B cell (primary cell): Measurements from ENCODE around the gene CTCF. TPM values are rescaled to one million over a fixed set of nuclear protein-coding genes. Genes with fewer than 3 reads are reported as not detected.

Experiments
- ATAC-seq: fragments of 200-7000 bp; cut with Tn5 transposase; one replicate; pipeline ENCODE4 v1.10.0; 2021; ENCODE audit warnings: low read depth, mild to moderate bottlenecking, moderate number of reproducible peaks, moderate library complexity
- CTCF ChIA-PET: fragments of 350-600 bp; sonication (Branson Sonifier 250); formaldehyde crosslinking; loops from one replicate; lab custom pipeline; 2021; ENCODE audit warnings: antibody characterized with exemption, inconsistent platforms; lab: Charles Lee
- POLR2A ChIA-PET: fragments of 350-600 bp; sonication (Branson Sonifier 250); formaldehyde crosslinking; loops from one replicate; lab custom pipeline; 2021; ENCODE audit warnings: antibody characterized with exemption; lab: Charles Lee
- DNase-seq: peaks from one replicate; pipeline ENCODE4 v3.0.0; 2013
- H2AFZ ChIP-seq: 2 replicates; pipeline ENCODE4 v1.6.1; 2012; ENCODE audit warnings: mild to moderate bottlenecking, low read depth, low read length; ENCODE audit not compliant: insufficient read depth, poor library complexity, severe bottlenecking
- H3K27ac ChIP-seq, 2 donors: 1 replicate in 1 of 2; 2 replicates in 1 of 2; pipeline ENCODE4 v1.5.1; 2012 to 2013; ENCODE audit warnings: low read length in 2 of 2, mild to moderate bottlenecking in 2 of 2, moderate library complexity in 1 of 2
- H3K27me3 ChIP-seq, 4 experiments: fragments of 200-600 bp in 1 of 4; sonication (generic) in 1 of 4; replicated peaks in 1 of 4; 1 replicate in 2 of 4; 2 replicates in 2 of 4; pipeline versions ENCODE4 v1.6.1 to v1.7.0; 2013 to 2016; ENCODE audit warnings: low read length in 3 of 4, mild to moderate bottlenecking in 2 of 4, mixed read lengths in 1 of 4, moderate library complexity in 1 of 4; ENCODE audit not compliant: insufficient read depth in 4 of 4, control insufficient read depth in 3 of 4; ENCODE audit errors: control extremely low read depth in 1 of 4
- H3K36me3 ChIP-seq, 2 experiments: replicated peaks in 1 of 2; 1 replicate in 1 of 2; 2 replicates in 1 of 2; pipeline versions ENCODE4 v1.6.1 to v1.7.1; 2013; ENCODE audit warnings: low read length in 1 of 2; ENCODE audit not compliant: insufficient read depth in 2 of 2, control insufficient read depth in 1 of 2; ENCODE audit errors: control extremely low read depth in 1 of 2, extremely low read depth in 1 of 2
- H3K4me1 ChIP-seq, 2 donors: fragments of 200-600 bp in 1 of 2; sonication (generic) in 1 of 2; 1 replicate in 1 of 2; 2 replicates in 1 of 2; pipeline versions ENCODE4 v1.5.1 to v1.6.1; 2013 to 2017; ENCODE audit warnings: low read length in 2 of 2; ENCODE audit not compliant: control insufficient read depth in 2 of 2, insufficient read depth in 2 of 2
- H3K4me2 ChIP-seq: replicated peaks from 2 replicates; pipeline ENCODE3; 2012; ENCODE audit warnings: mild to moderate bottlenecking, low read depth, low read length; ENCODE audit not compliant: poor library complexity, severe bottlenecking
- H3K4me3 ChIP-seq, 5 experiments: fragments of 200-600 bp in 1 of 5; sonication (generic) in 1 of 5; 1 replicate in 3 of 5; 2 replicates in 2 of 5; pipeline versions ENCODE4 v1.5.1 to v1.7.0; 2011 to 2016; ENCODE audit warnings: low read length in 4 of 5, mild to moderate bottlenecking in 4 of 5, low read depth in 2 of 5, control low read depth in 1 of 5, moderate library complexity in 1 of 5; ENCODE audit not compliant: insufficient read depth in 1 of 5; ENCODE audit errors: control extremely low read depth in 1 of 5, extremely low read depth in 1 of 5
- H3K79me2 ChIP-seq: fragments of 200-600 bp; sonication (generic); one replicate; pipeline ENCODE4 v1.6.0; 2016; ENCODE audit warnings: low read length; ENCODE audit not compliant: control insufficient read depth, insufficient read depth
- H3K9ac ChIP-seq: fragments of 200-600 bp; sonication (generic); 2 replicates; pipeline ENCODE4 v1.6.1; 2017; ENCODE audit warnings: mild to moderate bottlenecking, low read length, moderate library complexity
- H3K9me3 ChIP-seq, 3 donors: one replicate each; pipeline versions ENCODE4 v1.6.1 to v1.7.1; 2013; ENCODE audit warnings: low read length in 2 of 3; ENCODE audit not compliant: control insufficient read depth in 2 of 3, insufficient read depth in 1 of 3; ENCODE audit errors: control extremely low read depth in 1 of 3
- H4K20me1 ChIP-seq: 2 replicates; pipeline ENCODE4 v1.6.0; 2012; ENCODE audit warnings: mild to moderate bottlenecking, low read length; ENCODE audit not compliant: insufficient read depth, control insufficient read depth, poor library complexity, severe bottlenecking
- H3K27ac Mint-ChIP-seq: one replicate; pipeline ENCODE4 v1.8.0; 2021; ENCODE audit warnings: mixed read lengths
- H3K27me3 Mint-ChIP-seq: one replicate; pipeline ENCODE4 v1.8.0; 2021; ENCODE audit warnings: mixed read lengths
- H3K4me1 Mint-ChIP-seq: one replicate; pipeline ENCODE4 v1.8.0; 2021; ENCODE audit warnings: mixed read lengths
- H3K4me3 Mint-ChIP-seq: one replicate; pipeline ENCODE4 v1.8.0; 2021; ENCODE audit warnings: mixed read lengths
- H3K9me3 Mint-ChIP-seq: one replicate; pipeline ENCODE4 v1.8.0; 2022; ENCODE audit warnings: mixed read lengths; ENCODE audit not compliant: insufficient read depth
- EZH2 ChIP-seq: IDR thresholded peaks from 2 replicates; pipeline ENCODE4 v1.6.1; 2012; ENCODE audit warnings: borderline replicate concordance, low read depth, mild to moderate bottlenecking, moderate library complexity, low read length; ENCODE audit not compliant: insufficient read depth, poor library complexity, severe bottlenecking
- WGBS: methylation state at CpG from one replicate; pipeline ENCODE4 v1.1.5; 2013; ENCODE audit warnings: missing lambda C conversion rate; ENCODE audit not compliant: insufficient coverage; 5-methylcytosine and 5-hydroxymethylcytosine counted together
- intact Hi-C: fragments of 100-400 bp; cut with micrococcal nuclease; formaldehyde crosslinking; loops from one replicate; pipeline ENCODE4 v1.10.0; 2022
- polyA plus RNA-seq: library from polyadenylated mRNA; depleted of rRNA; stranded (reverse); fragments of >200 nt; gene quantifications from 2 replicates; pipeline ENCODE4 v1.2.3, GENCODE V29; 2012
- total RNA-seq, 2 donors: library from RNA; stranded (reverse); fragments of 120-200 nt in 1 of 2; gene quantifications; 1 replicate in 1 of 2; 2 replicates in 1 of 2; pipeline versions ENCODE4 v1.2.3 to v1.2.4, GENCODE V29; 2013 to 2022
- TF ChIP-seq, protein P1 (sequence below): fragments of 200-600 bp; IDR thresholded peaks from one replicate; pipeline ENCODE4 v1.8.0; 2022; ENCODE audit warnings: antibody characterized with exemption, mild to moderate bottlenecking

CTCF gene
- total and polyA plus RNA-seq, 2 donors (not counting 1 experiment from before 2014, with no cell fraction given) = 42.7 to 78.4 TPM

DNA sequence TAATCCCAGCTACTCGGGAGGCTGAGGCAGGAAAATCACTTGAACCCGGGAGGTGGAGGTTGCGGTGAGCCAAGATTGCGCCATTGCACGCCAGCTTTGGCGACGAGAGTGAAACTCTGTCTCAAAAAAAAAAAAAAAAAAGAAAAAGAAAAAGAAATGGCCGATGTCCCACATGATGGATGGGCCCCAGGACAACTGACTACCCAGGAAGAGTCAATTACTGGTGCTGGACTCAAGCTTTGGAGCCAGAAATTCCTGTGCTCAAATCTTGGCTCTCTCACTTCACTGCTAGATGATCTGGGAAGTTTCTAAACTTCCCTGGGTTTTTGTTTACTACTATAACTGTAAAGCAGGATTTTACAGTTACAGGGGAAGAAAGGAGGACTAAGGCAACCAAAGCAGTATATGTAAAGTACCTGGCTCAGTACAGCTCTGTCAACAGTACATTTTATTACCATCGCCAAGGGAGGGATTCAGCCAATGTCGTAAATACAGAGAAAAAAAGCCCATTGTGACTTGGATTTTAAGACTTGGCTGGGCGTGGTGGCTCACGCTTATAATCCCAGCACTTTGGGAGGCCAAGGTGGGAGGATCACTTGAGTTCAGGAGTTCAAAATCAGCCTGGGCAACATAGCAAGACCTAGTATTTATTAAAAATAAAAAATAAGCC is 116.2 kb downstream of the CTCF start:
- Histone ChIP-seq H3K4me1 (peaks cover 4 to 5% of the 10 kb centered on the region in 2 donors), H3K79me2 (no peaks in the 10 kb centered on the region), H3K4me3 (no peak overlapping the region), H3K27me3 (no peaks in the 10 kb centered on the region), H3K9me3 (no peaks in the 10 kb centered on the region), H3K27ac (no peak overlapping the region), H3K9ac (no peak overlapping the region), H3K4me2 (no peak overlapping the region), H4K20me1 (no peaks in the 10 kb centered on the region), H2AFZ (no peak overlapping the region), H3K36me3 (peaks cover 0 to 11% of the 10 kb centered on the region in 2 experiments)
- TF ChIP-seq EZH2 = no peak
- TF ChIP-seq, protein P1, sequence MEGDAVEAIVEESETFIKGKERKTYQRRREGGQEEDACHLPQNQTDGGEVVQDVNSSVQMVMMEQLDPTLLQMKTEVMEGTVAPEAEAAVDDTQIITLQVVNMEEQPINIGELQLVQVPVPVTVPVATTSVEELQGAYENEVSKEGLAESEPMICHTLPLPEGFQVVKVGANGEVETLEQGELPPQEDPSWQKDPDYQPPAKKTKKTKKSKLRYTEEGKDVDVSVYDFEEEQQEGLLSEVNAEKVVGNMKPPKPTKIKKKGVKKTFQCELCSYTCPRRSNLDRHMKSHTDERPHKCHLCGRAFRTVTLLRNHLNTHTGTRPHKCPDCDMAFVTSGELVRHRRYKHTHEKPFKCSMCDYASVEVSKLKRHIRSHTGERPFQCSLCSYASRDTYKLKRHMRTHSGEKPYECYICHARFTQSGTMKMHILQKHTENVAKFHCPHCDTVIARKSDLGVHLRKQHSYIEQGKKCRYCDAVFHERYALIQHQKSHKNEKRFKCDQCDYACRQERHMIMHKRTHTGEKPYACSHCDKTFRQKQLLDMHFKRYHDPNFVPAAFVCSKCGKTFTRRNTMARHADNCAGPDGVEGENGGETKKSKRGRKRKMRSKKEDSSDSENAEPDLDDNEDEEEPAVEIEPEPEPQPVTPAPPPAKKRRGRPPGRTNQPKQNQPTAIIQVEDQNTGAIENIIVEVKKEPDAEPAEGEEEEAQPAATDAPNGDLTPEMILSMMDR = no peak
- intact Hi-C loops = no loop called here
- Mint-ChIP-seq H3K27me3 (no peaks in the 10 kb centered on the region), H3K9me3 (no peaks in the 10 kb centered on the region), H3K4me3 (no peak overlapping the region), H3K27ac (no peak overlapping the region), H3K4me1 (peaks cover 14% of the 10 kb centered on the region)
- 100% methylated on average over 8 of the region's 12 CpGs for WGBS
- POLR2A ChIA-PET = interaction anchor here (0.7 kb wide), 1 partner anchor 86 kb away, joined by 3 read pairs; no protein-coding TSS in a partner anchor
- CTCF ChIA-PET = interaction anchor here (1.0 kb wide), 2 partner anchors 11 to 138 kb away, joined by 3 to 4 read pairs; no protein-coding TSS in a partner anchor
- ATAC-seq = no peak
- DNase-seq = no peak
